Endothelial cell of umbilical vein (primary cell): Measurements from ENCODE around the gene CCL27. TPM values are rescaled to one million over a fixed set of nuclear protein-coding genes. Genes with fewer than 3 reads are reported as not detected.

Experiments
- BruUV-seq: library from RNA; stranded (reverse); fragments of 400-500 nt; replicated peaks from 2 replicates; lab custom pipeline; 2021; lab: Mats Ljungman, UMichigan
- CTCF ChIA-PET: fragments of 300-600, 350-600 bp; sonication (Branson Sonifier 250); formaldehyde crosslinking; loops from one replicate; lab custom pipeline; 2021; ENCODE audit warnings: antibody characterized with exemption, inconsistent platforms; lab: Charles Lee
- POLR2A ChIA-PET: fragments of 300-600, 350-600 bp; sonication (Branson Sonifier 250); formaldehyde crosslinking; loops from one replicate; lab custom pipeline; 2021; ENCODE audit warnings: antibody characterized with exemption, inconsistent platforms; lab: Charles Lee
- DNase-seq: peaks from one replicate; pipeline ENCODE4 v3.0.0-alpha.2; 2011; ENCODE audit warnings: low read depth, low spot score
- FAIRE-seq: peaks from 2 replicates; lab custom pipeline; 2011; peaks lifted over from hg19 to GRCh38; lab: Jason Lieb, UNC
- H2AFZ ChIP-seq: 2 replicates; pipeline ENCODE4 v1.6.0; 2012; ENCODE audit warnings: low read depth, low read length, control low read depth, inconsistent platforms
- H3K27ac ChIP-seq: 2 replicates; pipeline ENCODE4 v1.5.1; 2011; ENCODE audit warnings: low read depth, mild to moderate bottlenecking, control low read depth, low read length, moderate library complexity; ENCODE audit not compliant: insufficient read depth
- H3K27me3 ChIP-seq, 2 experiments: 2 replicates each; pipeline versions ENCODE4 v1.6.0 to v1.6.1; 2011; ENCODE audit warnings: low read length in 2 of 2, mixed read lengths in 1 of 2; ENCODE audit not compliant: control insufficient read depth in 2 of 2, insufficient read depth in 2 of 2
- H3K36me3 ChIP-seq, 2 experiments: 2 replicates in 1 of 2; 3 replicates in 1 of 2; pipeline ENCODE4 v1.5.1; 2011; ENCODE audit warnings: low read length in 2 of 2, mild to moderate bottlenecking in 1 of 2, moderate library complexity in 1 of 2; ENCODE audit not compliant: control insufficient read depth in 2 of 2, insufficient read depth in 2 of 2; ENCODE audit errors: extremely low read depth in 1 of 2
- H3K4me1 ChIP-seq: 3 replicates; pipeline ENCODE4 v1.5.1; 2011; ENCODE audit warnings: mild to moderate bottlenecking, low read length; ENCODE audit not compliant: control insufficient read depth, insufficient read depth; ENCODE audit errors: extremely low read depth
- H3K4me2 ChIP-seq: 2 replicates; pipeline ENCODE4 v1.6.1; 2011; ENCODE audit warnings: low read length, control low read depth, mixed read lengths; ENCODE audit not compliant: insufficient read depth
- H3K4me3 ChIP-seq, 3 experiments: fragments of 200-600 bp in 1 of 3; sonication (generic), shearing (Covaris generic) in 1 of 3; replicated peaks in 1 of 3; 2 replicates each; pipeline ENCODE4 v1.5.1; 2011 to 2016; ENCODE audit warnings: control low read depth in 3 of 3, low read length in 3 of 3, mild to moderate bottlenecking in 2 of 3, inconsistent platforms in 1 of 3, low read depth in 1 of 3, moderate library complexity in 1 of 3; ENCODE audit not compliant: insufficient read depth in 1 of 3
- H3K79me2 ChIP-seq: 2 replicates; pipeline ENCODE4 v1.6.0; 2012; ENCODE audit warnings: low read length, inconsistent platforms; ENCODE audit not compliant: control insufficient read depth, insufficient read depth
- H3K9ac ChIP-seq: replicated peaks from 2 replicates; pipeline ENCODE3; 2011; ENCODE audit warnings: low read length, control low read depth; ENCODE audit not compliant: insufficient read depth; ENCODE audit errors: extremely low read depth
- H3K9me1 ChIP-seq: replicated peaks from 3 replicates; pipeline ENCODE4 v1.6.0; 2011; ENCODE audit warnings: mild to moderate bottlenecking, low read length; ENCODE audit not compliant: control insufficient read depth, insufficient read depth; ENCODE audit errors: extremely low read depth
- H3K9me3 ChIP-seq: replicated peaks from 2 replicates; pipeline ENCODE4 v1.5.1; 2012; ENCODE audit warnings: low read length, inconsistent platforms; ENCODE audit not compliant: control insufficient read depth, insufficient read depth
- H4K20me1 ChIP-seq: replicated peaks from 2 replicates; pipeline ENCODE3; 2011; ENCODE audit warnings: mild to moderate bottlenecking, low read length; ENCODE audit not compliant: control insufficient read depth, insufficient read depth; ENCODE audit errors: extremely low read depth
- EZH2 ChIP-seq: IDR thresholded peaks from 2 replicates; pipeline ENCODE4 v1.6.1; 2012; ENCODE audit warnings: borderline replicate concordance, low read depth, mild to moderate bottlenecking, moderate library complexity, low read length, inconsistent platforms; ENCODE audit not compliant: severe bottlenecking
- FOS ChIP-seq: IDR thresholded peaks from 2 replicates; pipeline ENCODE4 v1.6.1; 2011; ENCODE audit warnings: mild to moderate bottlenecking, low read length, moderate library complexity, borderline replicate concordance; ENCODE audit not compliant: insufficient read depth
- GATA2 ChIP-seq: IDR thresholded peaks from 2 replicates; pipeline ENCODE4 v1.7.0; 2011; ENCODE audit warnings: low read depth, mild to moderate bottlenecking, moderate library complexity, mixed read lengths, low read length; ENCODE audit not compliant: insufficient read length, insufficient read depth
- POLR2A ChIP-seq: IDR thresholded peaks from 2 replicates; pipeline ENCODE4 v1.6.1; 2012; ENCODE audit warnings: low read depth, mild to moderate bottlenecking, control low read depth, low read length
- POLR2AphosphoS5 ChIP-seq: IDR thresholded peaks from 2 replicates; pipeline ENCODE4 v1.6.1; 2012; ENCODE audit warnings: low read depth, mild to moderate bottlenecking, control low read depth, low read length, moderate library complexity; ENCODE audit not compliant: insufficient read depth
- dilution Hi-C: fragments of 300-500 bp; cut with MboI; formaldehyde crosslinking; loops from one replicate; pipeline ENCODE4 v1.15.0; 2019; ENCODE audit warnings: low sequenced_read_pairs; ENCODE audit not compliant: extremely low pct_ligation_motif_present
- intact Hi-C: fragments of 100-400 bp; cut with micrococcal nuclease; formaldehyde crosslinking; loops from one replicate; pipeline ENCODE4 v1.10.0; 2022
- polyA plus RNA-seq, 4 experiments: library from polyadenylated mRNA; depleted of rRNA in 3 of 4; stranded (reverse) in 3 of 4; unstranded in 1 of 4; fragments of >200 nt; gene quantifications; 2 replicates each; pipeline versions ENCODE4 v1.2.1 to v1.2.3, GENCODE V29; 2011 to 2012; ENCODE audit warnings: missing spikeins in 1 of 4
- total RNA-seq: library from RNA; stranded (reverse); gene quantifications from 2 replicates; pipeline ENCODE4 v1.2.3, GENCODE V29; 2021
- TF ChIP-seq, protein P1 (sequence below): IDR thresholded peaks from 2 replicates; pipeline ENCODE4 v1.6.1; 2011; ENCODE audit not compliant: insufficient read depth, insufficient read length
- TF ChIP-seq, protein P2 (sequence below), 2 donors: IDR thresholded peaks; 1 replicate in 1 of 2; 2 replicates in 1 of 2; pipeline ENCODE4 v1.5.1; 2011; ENCODE audit warnings: low read length in 2 of 2, mild to moderate bottlenecking in 2 of 2, moderate library complexity in 2 of 2, control low read depth in 1 of 2, inconsistent platforms in 1 of 2, low read depth in 1 of 2; ENCODE audit not compliant: insufficient read depth in 1 of 2; ENCODE audit errors: extremely low read depth in 1 of 2

CCL27 gene
- total and polyA plus RNA-seq, 2 donors (not counting 3 experiments of a cell fraction or from before 2014, with no cell fraction given) = not detected

DNA sequence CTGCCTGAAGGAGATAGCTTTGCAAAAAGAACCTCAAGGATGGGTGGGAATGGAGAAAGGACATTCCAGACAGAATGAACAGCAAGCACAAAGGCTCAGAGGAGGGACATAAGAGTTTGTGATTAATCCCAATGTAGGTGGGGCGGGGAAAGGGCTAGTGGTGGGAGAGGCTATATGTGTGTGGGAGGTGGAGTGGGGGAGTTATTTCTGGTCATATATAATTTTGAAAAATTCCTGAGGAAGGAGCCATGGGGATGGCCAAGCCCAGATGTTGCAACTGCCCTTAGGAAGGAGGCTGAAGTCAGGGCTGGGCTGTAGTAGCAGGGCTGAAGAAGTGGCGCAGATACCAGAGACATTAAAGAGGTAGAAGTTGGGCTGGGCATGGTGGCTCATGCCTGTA is 13.4 kb upstream of the CCL27 start:
- Histone ChIP-seq H3K79me2 (no peaks in the 10 kb centered on the region), H2AFZ (no peak overlapping the region), H3K4me1 (no peaks in the 10 kb centered on the region), H3K9me3 (no peaks in the 10 kb centered on the region), H3K4me2 (no peak overlapping the region), H3K36me3 (no peaks in the 10 kb centered on the region), H3K9me1 (no peaks in the 10 kb centered on the region), H3K4me3 (no peak overlapping the region), H4K20me1 (no peaks in the 10 kb centered on the region), H3K27ac (no peak overlapping the region), H3K27me3 (no peaks in the 10 kb centered on the region), H3K9ac (no peak overlapping the region)
- dilution Hi-C loops (no loop called here), intact Hi-C loops (loop anchor here (1.0 to 10.0 kb wide), 3 partner anchors 11 to 309 kb away; partner anchors contain the start of gene DNAJB5)
- TF ChIP-seq, protein P1, sequence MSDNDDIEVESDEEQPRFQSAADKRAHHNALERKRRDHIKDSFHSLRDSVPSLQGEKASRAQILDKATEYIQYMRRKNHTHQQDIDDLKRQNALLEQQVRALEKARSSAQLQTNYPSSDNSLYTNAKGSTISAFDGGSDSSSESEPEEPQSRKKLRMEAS = no peak
- TF ChIP-seq EZH2 = no peak
- TF ChIP-seq FOS = no peak
- no peak for TF ChIP-seq GATA2
- no peak for TF ChIP-seq POLR2AphosphoS5
- FAIRE-seq (no peak), DNase-seq (no peak)
- no TSS peak for BruUV-seq
- CTCF ChIA-PET = interaction anchor here (1.1 to 6.2 kb wide), 5 partner anchors 10 to 309 kb away, joined by 3 to 92 read pairs (median 4); no protein-coding TSS in a partner anchor
- POLR2A ChIA-PET = no interaction called here

DNA sequence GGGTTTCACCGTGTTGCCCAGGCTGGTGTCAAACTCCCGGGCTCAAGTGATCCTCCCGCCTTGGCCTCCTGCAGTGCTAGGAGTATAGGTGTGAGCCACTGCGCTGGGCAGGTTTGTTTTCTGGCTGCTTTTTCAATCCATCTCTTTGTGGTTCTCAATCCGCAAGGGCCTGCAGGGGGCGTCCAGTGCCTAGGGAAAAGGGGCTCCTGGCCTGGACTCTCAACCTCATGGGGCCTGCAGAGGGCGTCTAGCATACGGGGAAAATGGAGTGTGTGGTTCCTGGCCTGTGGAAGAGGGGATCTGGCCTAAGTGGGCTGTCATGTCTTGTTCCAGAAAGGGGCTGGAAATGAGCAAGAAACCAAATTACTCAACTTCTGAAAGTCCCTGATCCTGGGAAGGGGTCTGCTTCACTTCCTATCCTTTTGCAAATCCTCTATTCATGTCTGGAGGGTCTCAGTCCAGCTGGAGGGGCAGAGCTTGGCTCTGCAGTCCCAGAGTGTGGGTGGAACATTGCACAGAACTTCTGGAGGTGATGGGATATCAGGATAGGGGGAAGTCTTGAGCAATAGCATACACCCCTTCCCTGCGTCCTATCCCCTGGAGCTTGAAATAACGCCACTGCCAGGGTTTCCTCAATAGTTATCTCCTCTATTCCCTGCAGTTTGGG is 12.7 kb upstream of the CCL27 start:
- DNase-seq (peak; percentile 72), FAIRE-seq (peak; percentile 88)
- intact Hi-C loops = loop anchor here (1.0 to 10.0 kb wide), 3 partner anchors 10 to 310 kb away; partner anchors contain the start of gene DNAJB5
- no peaks in the 10 kb centered on the region for H3K36me3 ChIP-seq
- ChIA-PET POLR2A (no interaction called here), CTCF (interaction anchor here (1.1 to 6.2 kb wide), 7 partner anchors 10 to 310 kb away, joined by 3 to 92 read pairs (median 4); no protein-coding TSS in a partner anchor)
- H3K27ac ChIP-seq = no peak overlapping the region
- no peak overlapping the region for H3K4me3 ChIP-seq
- H3K79me2 ChIP-seq = no peaks in the 10 kb centered on the region
- no peaks in the 10 kb centered on the region for H4K20me1 ChIP-seq
- H3K27me3 ChIP-seq = no peaks in the 10 kb centered on the region
- no peaks in the 10 kb centered on the region for H3K9me1 ChIP-seq
- dilution Hi-C loops = no loop called here
- H2AFZ ChIP-seq = no peak overlapping the region
- no peak for TF ChIP-seq POLR2A
- TF ChIP-seq, protein P2, sequence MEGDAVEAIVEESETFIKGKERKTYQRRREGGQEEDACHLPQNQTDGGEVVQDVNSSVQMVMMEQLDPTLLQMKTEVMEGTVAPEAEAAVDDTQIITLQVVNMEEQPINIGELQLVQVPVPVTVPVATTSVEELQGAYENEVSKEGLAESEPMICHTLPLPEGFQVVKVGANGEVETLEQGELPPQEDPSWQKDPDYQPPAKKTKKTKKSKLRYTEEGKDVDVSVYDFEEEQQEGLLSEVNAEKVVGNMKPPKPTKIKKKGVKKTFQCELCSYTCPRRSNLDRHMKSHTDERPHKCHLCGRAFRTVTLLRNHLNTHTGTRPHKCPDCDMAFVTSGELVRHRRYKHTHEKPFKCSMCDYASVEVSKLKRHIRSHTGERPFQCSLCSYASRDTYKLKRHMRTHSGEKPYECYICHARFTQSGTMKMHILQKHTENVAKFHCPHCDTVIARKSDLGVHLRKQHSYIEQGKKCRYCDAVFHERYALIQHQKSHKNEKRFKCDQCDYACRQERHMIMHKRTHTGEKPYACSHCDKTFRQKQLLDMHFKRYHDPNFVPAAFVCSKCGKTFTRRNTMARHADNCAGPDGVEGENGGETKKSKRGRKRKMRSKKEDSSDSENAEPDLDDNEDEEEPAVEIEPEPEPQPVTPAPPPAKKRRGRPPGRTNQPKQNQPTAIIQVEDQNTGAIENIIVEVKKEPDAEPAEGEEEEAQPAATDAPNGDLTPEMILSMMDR (IDR thresholded peaks at IDR 0.05; ENCODE audit: extremely low read depth in 1 of 2, insufficient read depth in 1 of 2, low read depth in 1 of 2, low read length in 2 of 2) = peak; percentile 86 to 94
- no peaks in the 10 kb centered on the region for H3K4me1 ChIP-seq
- no peaks in the 10 kb centered on the region for H3K9me3 ChIP-seq
- no TSS peak for BruUV-seq
- H3K4me2 ChIP-seq = no peak overlapping the region
- no peak overlapping the region for H3K9ac ChIP-seq
